Vagina (tissue), 2 donors: ENCODE data around the gene MSI2.

ENCODE experiments used
- CTCF ChIP-seq, 3 experiments: fragments of 450-650 bp in 2 of 3; fragments of 200-600 bp in 1 of 3; sonication (generic) in 1 of 3; IDR thresholded peaks; one replicate each; pipeline ENCODE4 v1.5.1; 2017 to 2019; ENCODE audit warnings: antibody characterized with exemption in 3 of 3, mild to moderate bottlenecking in 2 of 3, moderate library complexity in 2 of 3
- POLR2A ChIP-seq, 2 donors: fragments of 450-650 bp; IDR thresholded peaks; one replicate each; pipeline ENCODE4 v1.6.1; 2017; ENCODE audit warnings: antibody characterized with exemption in 2 of 2, mild to moderate bottlenecking in 2 of 2, moderate library complexity in 2 of 2
- POLR2AphosphoS5 ChIP-seq, 2 donors: sonication (generic); formaldehyde crosslinking; IDR thresholded peaks; one replicate each; pipeline ENCODE4 v1.9.0; 2017; ENCODE audit warnings: antibody characterized with exemption in 2 of 2, mild to moderate bottlenecking in 2 of 2, low read depth in 1 of 2; ENCODE audit not compliant: insufficient read depth in 1 of 2

- TF ChIP-seq CTCF (IDR thresholded peaks at IDR 0.05), result no peak
- no peak for TF ChIP-seq POLR2AphosphoS5 (IDR thresholded peaks at IDR 0.05; ENCODE audit: insufficient read depth in 1 of 2, low read depth in 1 of 2)
- TF ChIP-seq POLR2A (IDR thresholded peaks at IDR 0.05), result no peak
Observed at GRCh38 chr17:57393368-57393767, 137.0 kb downstream of the MSI2 start.
